CD14-positive monocyte (primary cell): Measurements from ENCODE around the gene PTGIR. TPM values are rescaled to one million over a fixed set of nuclear protein-coding genes. Genes with fewer than 3 reads are reported as not detected.
A peak's percentile ranks its signal among the peaks of the same experiment; 100 is the strongest.

Source experiments
- DNase-seq, 3 donors: peaks; one replicate each; pipeline ENCODE4 v3.0.0-alpha.2; 2011 to 2022
- H2AFZ ChIP-seq: 2 replicates; pipeline ENCODE4 v1.6.0; 2012; ENCODE audit warnings: mild to moderate bottlenecking, low read depth, low read length, inconsistent platforms; ENCODE audit not compliant: insufficient read depth, poor library complexity, severe bottlenecking
- H3K27ac ChIP-seq, 2 donors: 1 replicate in 1 of 2; 2 replicates in 1 of 2; pipeline ENCODE4 v1.5.1; 2012 to 2013; ENCODE audit warnings: low read length in 2 of 2, control low read depth in 1 of 2, inconsistent platforms in 1 of 2, low read depth in 1 of 2, mild to moderate bottlenecking in 1 of 2
- H3K27me3 ChIP-seq, 2 donors: one replicate each; pipeline versions ENCODE4 v1.6.0 to v1.6.1; 2011 to 2013; ENCODE audit warnings: low read length in 2 of 2; ENCODE audit not compliant: control insufficient read depth in 2 of 2, insufficient read depth in 2 of 2
- H3K36me3 ChIP-seq, 2 donors: replicated peaks in 1 of 2; 1 replicate in 1 of 2; 2 replicates in 1 of 2; pipeline versions ENCODE4 v1.5.1 to v1.6.1; 2012 to 2013; ENCODE audit warnings: low read length in 2 of 2, control low read depth in 1 of 2, inconsistent platforms in 1 of 2, mild to moderate bottlenecking in 1 of 2; ENCODE audit not compliant: insufficient read depth in 2 of 2, control insufficient read depth in 1 of 2
- H3K4me1 ChIP-seq, 2 donors: 1 replicate in 1 of 2; 2 replicates in 1 of 2; pipeline versions ENCODE4 v1.5.1 to v1.6.1; 2012 to 2013; ENCODE audit warnings: low read length in 2 of 2, control low read depth in 1 of 2, inconsistent platforms in 1 of 2, mild to moderate bottlenecking in 1 of 2, moderate library complexity in 1 of 2; ENCODE audit not compliant: insufficient read depth in 2 of 2, control insufficient read depth in 1 of 2
- H3K4me2 ChIP-seq: replicated peaks from 2 replicates; pipeline ENCODE3; 2012; ENCODE audit warnings: low read length, moderate library complexity, mild to moderate bottlenecking; ENCODE audit not compliant: poor library complexity, severe bottlenecking; ENCODE audit errors: extremely low read depth
- H3K4me3 ChIP-seq, 3 experiments: fragments of 200-600 bp in 1 of 3; sonication (generic) in 1 of 3; replicated peaks in 1 of 3; 1 replicate in 2 of 3; 2 replicates in 1 of 3; pipeline ENCODE4 v1.5.1; 2011 to 2013; ENCODE audit warnings: low read length in 3 of 3, mild to moderate bottlenecking in 3 of 3, control low read depth in 2 of 3, low read depth in 2 of 3, inconsistent platforms in 1 of 3, moderate library complexity in 1 of 3
- H3K79me2 ChIP-seq: 2 replicates; pipeline ENCODE4 v1.6.0; 2012; ENCODE audit warnings: mild to moderate bottlenecking, control low read depth, inconsistent platforms, low read length, moderate library complexity; ENCODE audit not compliant: insufficient read depth
- H3K9ac ChIP-seq: 2 replicates; pipeline ENCODE4 v1.6.0; 2017; ENCODE audit warnings: low read length, mild to moderate bottlenecking; ENCODE audit not compliant: insufficient read depth, poor library complexity, severe bottlenecking
- H3K9me3 ChIP-seq, 2 donors: replicated peaks in 1 of 2; 1 replicate in 1 of 2; 2 replicates in 1 of 2; pipeline versions ENCODE4 v1.5.1 to v1.6.1; 2012 to 2013; ENCODE audit warnings: low read length in 2 of 2, control low read depth in 1 of 2; ENCODE audit not compliant: control insufficient read depth in 1 of 2, insufficient read depth in 1 of 2
- H4K20me1 ChIP-seq: 2 replicates; pipeline ENCODE4 v1.6.0; 2012; ENCODE audit warnings: mild to moderate bottlenecking, low read length, control low read depth, moderate library complexity; ENCODE audit not compliant: insufficient read depth
- H3K27ac Mint-ChIP-seq, 7 donors: one replicate each; pipeline ENCODE4 v1.8.0; 2020; ENCODE audit warnings: mild to moderate bottlenecking in 7 of 7, mixed read lengths in 7 of 7, moderate library complexity in 6 of 7, inconsistent platforms in 2 of 7
- H3K27me3 Mint-ChIP-seq, 3 donors: one replicate each; pipeline ENCODE4 v1.8.0; 2021 to 2022; ENCODE audit warnings: low read depth in 3 of 3, mild to moderate bottlenecking in 3 of 3, mixed read lengths in 3 of 3, moderate library complexity in 3 of 3, inconsistent platforms in 1 of 3
- H3K36me3 Mint-ChIP-seq, 2 donors: one replicate each; pipeline ENCODE4 v1.8.0; 2020; ENCODE audit warnings: mixed read lengths in 2 of 2, inconsistent platforms in 1 of 2, mild to moderate bottlenecking in 1 of 2
- H3K4me1 Mint-ChIP-seq: one replicate; pipeline ENCODE4 v1.8.0; 2020; ENCODE audit warnings: mild to moderate bottlenecking, mixed read lengths
- H3K4me3 Mint-ChIP-seq, 2 donors: one replicate each; pipeline ENCODE4 v1.8.0; 2020; ENCODE audit warnings: mild to moderate bottlenecking in 2 of 2, mixed read lengths in 2 of 2, moderate library complexity in 1 of 2
- H3K9me3 Mint-ChIP-seq, 7 donors: one replicate each; pipeline ENCODE4 v1.8.0; 2020 to 2022; ENCODE audit warnings: mixed read lengths in 7 of 7, mild to moderate bottlenecking in 6 of 7, moderate library complexity in 6 of 7, inconsistent platforms in 2 of 7
- WGBS: methylation state at CpG from one replicate; pipeline ENCODE4 v1.1.5; 2013; ENCODE audit warnings: missing lambda C conversion rate; ENCODE audit not compliant: insufficient coverage; 5-methylcytosine and 5-hydroxymethylcytosine counted together
- intact Hi-C, 2 donors: fragments of 100-400 bp; cut with micrococcal nuclease; formaldehyde crosslinking; loops; one replicate each; pipeline versions ENCODE4 v1.15.0 to v1.15.1; 2023
- polyA minus RNA-seq: library from RNA; depleted of rRNA, polyadenylated mRNA; stranded (reverse); fragments of >200 nt; gene quantifications from 2 replicates; pipeline ENCODE4 v1.2.3, GENCODE V29; 2012
- polyA plus RNA-seq, 3 donors: library from polyadenylated mRNA; depleted of rRNA in 1 of 3; unstranded in 2 of 3; stranded (reverse) in 1 of 3; fragments of 300-500 nt in 2 of 3; fragments of >200 nt in 1 of 3; fragmentation: Illumina TruSeq in 2 of 3; gene quantifications; 1 replicate in 2 of 3; 2 replicates in 1 of 3; pipeline ENCODE4 v1.2.3, GENCODE V29; 2012 to 2021
- total RNA-seq, 12 experiments: library from RNA in 1 of 12; stranded (reverse) in 1 of 12; fragments of 120-200 nt in 1 of 12; gene quantifications; one replicate each; pipeline ENCODE4 v1.2.4 and lab custom pipeline; 2013 to 2026; ENCODE audit warnings: mixed read lengths in 6 of 12, inconsistent platforms in 1 of 12
- TF ChIP-seq, protein P1 (sequence below): fragments of 200-600 bp; IDR thresholded peaks from one replicate; pipeline ENCODE4 v1.8.0; 2022; ENCODE audit warnings: antibody characterized with exemption, mild to moderate bottlenecking

PTGIR gene, protein sequence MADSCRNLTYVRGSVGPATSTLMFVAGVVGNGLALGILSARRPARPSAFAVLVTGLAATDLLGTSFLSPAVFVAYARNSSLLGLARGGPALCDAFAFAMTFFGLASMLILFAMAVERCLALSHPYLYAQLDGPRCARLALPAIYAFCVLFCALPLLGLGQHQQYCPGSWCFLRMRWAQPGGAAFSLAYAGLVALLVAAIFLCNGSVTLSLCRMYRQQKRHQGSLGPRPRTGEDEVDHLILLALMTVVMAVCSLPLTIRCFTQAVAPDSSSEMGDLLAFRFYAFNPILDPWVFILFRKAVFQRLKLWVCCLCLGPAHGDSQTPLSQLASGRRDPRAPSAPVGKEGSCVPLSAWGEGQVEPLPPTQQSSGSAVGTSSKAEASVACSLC
- 27.4 TPM for total RNA-seq (2013)
- polyA plus RNA-seq = 10 to 100 TPM; 12.8 to 51.2 (median 14.1) TPM
- polyA minus RNA-seq = 41.7 and 47.6 TPM in 2 replicates
- total RNA-seq (lab: John Stamatoyannopoulos, UW) = 13.8 to 46.1 (median 32.7) reads per million in 11 experiments

DNA sequence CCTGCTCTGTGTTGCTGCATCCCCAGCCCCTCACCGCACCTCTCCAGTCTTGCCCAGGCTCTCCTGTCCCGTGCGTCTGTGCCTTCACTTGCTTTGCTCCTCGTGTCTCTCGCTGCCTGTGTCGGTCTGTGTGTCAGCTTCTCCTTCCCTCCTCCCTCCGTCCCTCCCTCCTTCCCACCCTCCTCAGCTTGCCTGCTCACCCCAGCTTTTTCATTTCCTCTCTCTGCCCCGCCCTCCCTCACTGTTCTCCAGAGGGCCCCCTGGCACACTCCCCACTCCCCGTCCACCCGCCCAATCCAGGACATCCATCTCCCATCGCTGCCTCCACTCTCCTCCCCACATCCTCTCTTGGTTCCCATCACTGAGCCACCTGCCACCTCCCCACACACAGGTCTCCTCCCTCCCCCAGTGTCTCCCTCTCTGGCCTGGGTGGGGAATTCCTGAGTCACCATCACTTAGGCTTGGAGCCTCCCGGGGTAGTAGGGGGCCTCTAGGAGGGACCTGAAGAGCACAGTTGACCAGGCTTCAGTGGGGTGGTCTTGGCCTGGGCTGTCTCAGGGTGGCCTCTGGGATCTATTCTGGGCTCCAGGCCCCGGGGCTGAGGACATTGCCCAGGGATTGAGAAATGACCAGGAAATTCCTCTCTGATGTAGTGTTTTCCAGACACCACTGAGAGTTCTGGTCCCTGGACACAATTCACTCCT lies at the start of gene PTGIR:
Gene PTGIR, minus strand, starts transcription at position 132 of the 704 bp plus-strand sequence. CDS start 864 bp downstream, outside the sequence.
- Histone ChIP-seq H3K36me3 (peaks cover 0 to 4% of the 10 kb centered on the region in 2 donors), H3K27me3 (no peaks in the 10 kb centered on the region), H3K4me2 (peak within 1 kb of the TSS; percentile 69), H3K9ac (peak within 1 kb of the TSS; percentile 59), H3K79me2 (peaks cover 6% of the 10 kb centered on the region), H2AFZ (peak within 1 kb of the TSS; percentile 55), H4K20me1 (no peaks in the 10 kb centered on the region), H3K4me1 (peaks cover 69 to 75% of the 10 kb centered on the region in 2 donors), H3K9me3 (no peaks in the 10 kb centered on the region), H3K27ac (peak within 1 kb of the TSS; percentile 69 to 75), H3K4me3 (peak within 1 kb of the TSS; percentile 44 to 75 (median 48))
- H3K27me3 Mint-ChIP-seq = peaks cover 6 to 8% (median 7%) of the 10 kb centered on the region in 3 donors
- H3K36me3 Mint-ChIP-seq = peaks cover 24 to 26% of the 10 kb centered on the region in 2 donors
- H3K9me3 Mint-ChIP-seq = no peaks in the 10 kb centered on the region
- 0% methylated on average over 12 of the region's 13 CpGs for WGBS
- intact Hi-C loops = no loop called here
- peak; percentile 62 to 78 (median 68) for DNase-seq
- H3K4me1 Mint-ChIP-seq = peaks cover 73% of the 10 kb centered on the region
- peak within 1 kb of the TSS; percentile 88 to 96 (median 92) for H3K27ac Mint-ChIP-seq
- TF ChIP-seq, protein P1, sequence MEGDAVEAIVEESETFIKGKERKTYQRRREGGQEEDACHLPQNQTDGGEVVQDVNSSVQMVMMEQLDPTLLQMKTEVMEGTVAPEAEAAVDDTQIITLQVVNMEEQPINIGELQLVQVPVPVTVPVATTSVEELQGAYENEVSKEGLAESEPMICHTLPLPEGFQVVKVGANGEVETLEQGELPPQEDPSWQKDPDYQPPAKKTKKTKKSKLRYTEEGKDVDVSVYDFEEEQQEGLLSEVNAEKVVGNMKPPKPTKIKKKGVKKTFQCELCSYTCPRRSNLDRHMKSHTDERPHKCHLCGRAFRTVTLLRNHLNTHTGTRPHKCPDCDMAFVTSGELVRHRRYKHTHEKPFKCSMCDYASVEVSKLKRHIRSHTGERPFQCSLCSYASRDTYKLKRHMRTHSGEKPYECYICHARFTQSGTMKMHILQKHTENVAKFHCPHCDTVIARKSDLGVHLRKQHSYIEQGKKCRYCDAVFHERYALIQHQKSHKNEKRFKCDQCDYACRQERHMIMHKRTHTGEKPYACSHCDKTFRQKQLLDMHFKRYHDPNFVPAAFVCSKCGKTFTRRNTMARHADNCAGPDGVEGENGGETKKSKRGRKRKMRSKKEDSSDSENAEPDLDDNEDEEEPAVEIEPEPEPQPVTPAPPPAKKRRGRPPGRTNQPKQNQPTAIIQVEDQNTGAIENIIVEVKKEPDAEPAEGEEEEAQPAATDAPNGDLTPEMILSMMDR = no peak
- peak within 1 kb of the TSS; percentile 87 to 100 for H3K4me3 Mint-ChIP-seq

DNA sequence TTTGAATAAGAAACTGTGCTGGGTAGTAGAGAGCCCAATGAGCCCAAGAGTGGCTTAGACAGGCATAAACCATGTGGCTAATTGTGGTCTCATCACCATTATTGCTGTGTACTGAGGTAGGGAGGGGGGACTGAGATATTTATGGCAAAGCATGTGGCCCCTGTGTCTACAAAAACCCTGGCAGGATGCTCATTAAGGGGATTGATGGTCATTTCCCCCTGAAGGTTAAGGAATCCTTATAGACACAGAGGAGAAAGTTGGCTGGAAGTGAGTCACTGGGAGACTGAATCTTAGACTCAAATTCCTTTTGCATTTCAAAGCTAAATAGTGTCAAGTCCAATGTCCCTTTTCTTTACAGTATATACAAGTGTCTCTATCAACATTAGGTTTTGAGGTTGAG lies 45.9 kb upstream of the PTGIR start:
- Histone ChIP-seq H3K4me3 (no peak overlapping the region), H4K20me1 (no peaks in the 10 kb centered on the region), H3K4me1 (no peaks in the 10 kb centered on the region), H3K4me2 (no peak overlapping the region), H2AFZ (no peak overlapping the region), H3K9me3 (no peaks in the 10 kb centered on the region), H3K79me2 (no peaks in the 10 kb centered on the region), H3K27me3 (no peaks in the 10 kb centered on the region), H3K9ac (no peak overlapping the region), H3K27ac (no peak overlapping the region), H3K36me3 (peaks cover 23 to 31% of the 10 kb centered on the region in 2 donors)
- no peak for DNase-seq
- Mint-ChIP-seq H3K9me3 (no peaks in the 10 kb centered on the region), H3K4me3 (no peak overlapping the region), H3K27me3 (peaks cover 1 to 8% (median 7%) of the 10 kb centered on the region in 3 donors), H3K4me1 (no peaks in the 10 kb centered on the region), H3K36me3 (peaks cover 28 to 30% of the 10 kb centered on the region in 2 donors), H3K27ac (peak overlapping the region in 1 of 7 donors; percentile 1)
- intact Hi-C loops = loop anchor here (10.0 kb wide), 1 partner anchor 266 kb away; no protein-coding TSS in a partner anchor
- TF ChIP-seq, protein P1 = no peak
